H9 (cell line): ENCODE measurements around the gene L1CAM. TPM values are rescaled to one million over a fixed set of nuclear protein-coding genes. Genes with fewer than 3 reads are reported as not detected.

ENCODE experiments used
- DNase-seq: peaks from one replicate; pipeline ENCODE4 v3.0.0-alpha.2; 2017
- H2AFZ ChIP-seq: one replicate; pipeline ENCODE4 v1.6.1; 2013; ENCODE audit warnings: mild to moderate bottlenecking, low read length, control low read depth, moderate library complexity
- H2AK5ac ChIP-seq: 2 replicates; pipeline ENCODE4 v1.6.1; 2013; ENCODE audit warnings: low read length, control low read depth, mixed read lengths; ENCODE audit not compliant: insufficient read length
- H2BK120ac ChIP-seq: one replicate; pipeline ENCODE4 v1.6.1; 2013; ENCODE audit warnings: low read depth, mild to moderate bottlenecking, low read length, control low read depth, inconsistent platforms; ENCODE audit not compliant: poor library complexity, severe bottlenecking
- H2BK12ac ChIP-seq: 2 replicates; pipeline ENCODE4 v1.6.1; 2013; ENCODE audit warnings: low read length, control low read depth, mixed read lengths, low read depth; ENCODE audit not compliant: insufficient read length
- H2BK15ac ChIP-seq: 2 replicates; pipeline ENCODE4 v1.6.1; 2013; ENCODE audit warnings: low read depth, low read length, control low read depth
- H2BK20ac ChIP-seq: one replicate; pipeline ENCODE4 v1.6.1; 2013; ENCODE audit warnings: low read depth, mild to moderate bottlenecking, low read length, control low read depth, inconsistent platforms; ENCODE audit not compliant: poor library complexity, severe bottlenecking
- H2BK5ac ChIP-seq: 2 replicates; pipeline ENCODE4 v1.6.1; 2013; ENCODE audit warnings: low read length, control low read depth, mixed read lengths; ENCODE audit not compliant: insufficient read length
- H3K14ac ChIP-seq: 2 replicates; pipeline ENCODE4 v1.6.1; 2013; ENCODE audit warnings: low read length, control low read depth; ENCODE audit not compliant: insufficient read depth
- H3K18ac ChIP-seq: 2 replicates; pipeline ENCODE4 v1.6.1; 2013; ENCODE audit warnings: low read depth, mild to moderate bottlenecking, mixed read lengths, low read length, control low read depth; ENCODE audit not compliant: insufficient read length
- H3K23ac ChIP-seq: 2 replicates; pipeline ENCODE4 v1.6.1; 2013; ENCODE audit warnings: low read length, control low read depth, mixed read lengths, low read depth; ENCODE audit not compliant: insufficient read length
- H3K23me2 ChIP-seq: 2 replicates; pipeline ENCODE4 v1.6.1; 2013; ENCODE audit warnings: low read depth, mild to moderate bottlenecking, mixed read lengths, low read length, control low read depth; ENCODE audit not compliant: insufficient read length, poor library complexity, severe bottlenecking
- H3K27ac ChIP-seq: 2 replicates; pipeline ENCODE4 v1.5.1; 2013; ENCODE audit warnings: low read length, control low read depth, mixed read lengths, low read depth; ENCODE audit not compliant: insufficient read length
- H3K27me3 ChIP-seq: 2 replicates; pipeline ENCODE4 v1.6.1; 2013; ENCODE audit warnings: low read length, control low read depth, inconsistent platforms; ENCODE audit not compliant: insufficient read depth
- H3K4ac ChIP-seq: 2 replicates; pipeline ENCODE4 v1.6.1; 2013; ENCODE audit warnings: low read depth, mild to moderate bottlenecking, control low read depth, inconsistent platforms, low read length, moderate library complexity
- H3K4me1 ChIP-seq: 2 replicates; pipeline ENCODE4 v1.6.1; 2013; ENCODE audit warnings: low read length, control low read depth, inconsistent platforms; ENCODE audit not compliant: insufficient read depth
- H3K4me2 ChIP-seq: 2 replicates; pipeline ENCODE4 v1.6.1; 2013; ENCODE audit warnings: low read length, control low read depth, mixed read lengths; ENCODE audit not compliant: insufficient read length, insufficient read depth
- H3K56ac ChIP-seq: 2 replicates; pipeline ENCODE4 v1.6.1; 2013; ENCODE audit warnings: low read depth, mild to moderate bottlenecking, mixed read lengths, low read length, control low read depth; ENCODE audit not compliant: insufficient read length
- H3K79me1 ChIP-seq: 2 replicates; pipeline ENCODE4 v1.6.1; 2013; ENCODE audit warnings: low read depth, mild to moderate bottlenecking, moderate library complexity, low read length, control low read depth, inconsistent platforms; ENCODE audit not compliant: insufficient read depth, poor library complexity, severe bottlenecking
- H3K79me2 ChIP-seq: 2 replicates; pipeline ENCODE4 v1.6.1; 2013; ENCODE audit warnings: low read length, control low read depth, inconsistent platforms; ENCODE audit not compliant: insufficient read depth
- H3K9ac ChIP-seq: 2 replicates; pipeline ENCODE4 v1.6.1; 2013; ENCODE audit warnings: low read length, control low read depth, mixed read lengths; ENCODE audit not compliant: insufficient read length; ENCODE audit errors: extremely low read depth
- H3K9me3 ChIP-seq: one replicate; pipeline ENCODE4 v1.6.1; 2013; ENCODE audit warnings: low read depth, low read length, inconsistent platforms; ENCODE audit not compliant: control insufficient read depth
- H3T11ph ChIP-seq: one replicate; pipeline ENCODE4 v1.6.1; 2013; ENCODE audit warnings: mild to moderate bottlenecking, low read length, control low read depth, inconsistent platforms
- H4K20me1 ChIP-seq: one replicate; pipeline ENCODE4 v1.6.1; 2013; ENCODE audit not compliant: control insufficient read depth, insufficient read length, insufficient read depth
- H4K5ac ChIP-seq: 2 replicates; pipeline ENCODE4 v1.6.1; 2013; ENCODE audit warnings: low read depth, mild to moderate bottlenecking, mixed read lengths, low read length, control low read depth; ENCODE audit not compliant: insufficient read length
- H4K8ac ChIP-seq: replicated peaks from 2 replicates; pipeline ENCODE4 v1.6.1; 2013; ENCODE audit warnings: low read length, control low read depth, mixed read lengths, low read depth; ENCODE audit not compliant: insufficient read length
- H4K91ac ChIP-seq: 2 replicates; pipeline ENCODE4 v1.6.1; 2013; ENCODE audit warnings: low read depth, mild to moderate bottlenecking, moderate library complexity, mixed read lengths, low read length, control low read depth; ENCODE audit not compliant: insufficient read length
- H3K27ac Mint-ChIP-seq, 3 experiments: 2 replicates in 2 of 3; 3 replicates in 1 of 3; pipeline ENCODE4 v1.8.0; 2020 to 2021; ENCODE audit warnings: mixed read lengths in 3 of 3, mild to moderate bottlenecking in 1 of 3, moderate library complexity in 1 of 3
- H3K27me3 Mint-ChIP-seq: 2 replicates; pipeline ENCODE4 v1.8.0; 2021; ENCODE audit warnings: low read depth, mild to moderate bottlenecking, moderate library complexity, mixed read lengths
- H3K36me3 Mint-ChIP-seq, 3 experiments: 2 replicates in 2 of 3; 3 replicates in 1 of 3; pipeline ENCODE4 v1.8.0; 2020 to 2021; ENCODE audit warnings: low read depth in 3 of 3, mixed read lengths in 3 of 3; ENCODE audit not compliant: insufficient read depth in 1 of 3
- H3K4me1 Mint-ChIP-seq, 2 experiments: 2 replicates each; pipeline ENCODE4 v1.8.0; 2020; ENCODE audit warnings: mixed read lengths in 2 of 2
- H3K4me3 Mint-ChIP-seq, 2 experiments: 2 replicates in 1 of 2; 3 replicates in 1 of 2; pipeline ENCODE4 v1.8.0; 2020 to 2021; ENCODE audit warnings: mild to moderate bottlenecking in 2 of 2, mixed read lengths in 2 of 2, moderate library complexity in 1 of 2
- H3K9me3 Mint-ChIP-seq, 2 experiments: 2 replicates in 1 of 2; 3 replicates in 1 of 2; pipeline ENCODE4 v1.8.0; 2020; ENCODE audit warnings: mild to moderate bottlenecking in 2 of 2, mixed read lengths in 2 of 2, moderate library complexity in 1 of 2
- WGBS: extraction: QIAGEN DNeasy Blood & Tissue Kit; methylation state at CpG from one replicate; pipeline ENCODE4 v1.1.7; 2013; ENCODE audit warnings: missing lambda C conversion rate, low lambda C conversion rate, mixed read lengths; ENCODE audit not compliant: insufficient read length; ENCODE audit errors: extremely low coverage; 5-methylcytosine and 5-hydroxymethylcytosine counted together
- total RNA-seq: library from RNA; stranded (reverse); gene quantifications from 2 replicates; pipeline ENCODE4 v1.2.1, GENCODE V29; 2021
- TF ChIP-seq, protein P1 (sequence below): fragments of 200-600 bp; sonication (generic); conservative IDR thresholded peaks from 3 replicates; pipeline ENCODE4 v1.8.0; 2021; ENCODE audit warnings: antibody characterized with exemption, mild to moderate bottlenecking

The L1CAM gene
- total RNA-seq, 1 experiment from 2014 or later = 22.7 TPM

- no CpG with 5 or more reads among the region's 27 CpGs for WGBS
- no peak overlapping the region for H3K27ac ChIP-seq
These were observed 56.5 kb downstream of the L1CAM start for GRCh38 chrX:153829549-153829798.

More at GRCh38 chrX:153829549-153829798, 56.5 kb downstream of the L1CAM start:
- H2AK5ac ChIP-seq = no peak overlapping the region
- no peaks in the 10 kb centered on the region for H3K79me1 ChIP-seq
- no peak overlapping the region for H3T11ph ChIP-seq
- H2BK5ac ChIP-seq = no peak overlapping the region
- peaks cover 11 to 24% (median 13%) of the 10 kb centered on the region in 3 experiments for H3K36me3 Mint-ChIP-seq
- no peak overlapping the region for H2BK12ac ChIP-seq
- no peak overlapping the region for H3K9ac ChIP-seq
- TF ChIP-seq, protein P1, sequence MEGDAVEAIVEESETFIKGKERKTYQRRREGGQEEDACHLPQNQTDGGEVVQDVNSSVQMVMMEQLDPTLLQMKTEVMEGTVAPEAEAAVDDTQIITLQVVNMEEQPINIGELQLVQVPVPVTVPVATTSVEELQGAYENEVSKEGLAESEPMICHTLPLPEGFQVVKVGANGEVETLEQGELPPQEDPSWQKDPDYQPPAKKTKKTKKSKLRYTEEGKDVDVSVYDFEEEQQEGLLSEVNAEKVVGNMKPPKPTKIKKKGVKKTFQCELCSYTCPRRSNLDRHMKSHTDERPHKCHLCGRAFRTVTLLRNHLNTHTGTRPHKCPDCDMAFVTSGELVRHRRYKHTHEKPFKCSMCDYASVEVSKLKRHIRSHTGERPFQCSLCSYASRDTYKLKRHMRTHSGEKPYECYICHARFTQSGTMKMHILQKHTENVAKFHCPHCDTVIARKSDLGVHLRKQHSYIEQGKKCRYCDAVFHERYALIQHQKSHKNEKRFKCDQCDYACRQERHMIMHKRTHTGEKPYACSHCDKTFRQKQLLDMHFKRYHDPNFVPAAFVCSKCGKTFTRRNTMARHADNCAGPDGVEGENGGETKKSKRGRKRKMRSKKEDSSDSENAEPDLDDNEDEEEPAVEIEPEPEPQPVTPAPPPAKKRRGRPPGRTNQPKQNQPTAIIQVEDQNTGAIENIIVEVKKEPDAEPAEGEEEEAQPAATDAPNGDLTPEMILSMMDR = no peak
- peaks cover 28% of the 10 kb centered on the region; the same call in 1 of the 2 replicates for H3K79me2 ChIP-seq
- H2AFZ ChIP-seq = no peak overlapping the region
- H3K56ac ChIP-seq = no peak overlapping the region
- H4K8ac ChIP-seq = no peak overlapping the region
- no peak overlapping the region for H2BK15ac ChIP-seq
- H3K27me3 Mint-ChIP-seq = peaks cover 6% of the 10 kb centered on the region
- no peak overlapping the region for H4K91ac ChIP-seq
- peak overlapping the region in 1 of 3 experiments; percentile 82; a peak in 2 of 7 replicates for H3K27ac Mint-ChIP-seq
- no peak overlapping the region for H3K14ac ChIP-seq
- no peak for DNase-seq
- H3K4me3 Mint-ChIP-seq = peak overlapping the region; percentile 80 to 89
- no peak overlapping the region for H3K18ac ChIP-seq
- H4K20me1 ChIP-seq = no peaks in the 10 kb centered on the region
- no peak overlapping the region for H2BK120ac ChIP-seq
- H3K9me3 Mint-ChIP-seq = peaks cover 55 to 70% of the 10 kb centered on the region in 2 experiments
- H4K5ac ChIP-seq = no peak overlapping the region
- H3K4me1 ChIP-seq = peaks cover 3% of the 10 kb centered on the region; the same call in 1 of the 2 replicates
- H3K27me3 ChIP-seq = no peaks in the 10 kb centered on the region
- no peak overlapping the region for H3K23ac ChIP-seq
- H3K9me3 ChIP-seq = peaks cover 6% of the 10 kb centered on the region
- H2BK20ac ChIP-seq = no peak overlapping the region
- H3K23me2 ChIP-seq = peaks cover 5% of the 10 kb centered on the region
- no peak overlapping the region for H3K4ac ChIP-seq
- peaks cover 23 to 40% of the 10 kb centered on the region in 2 experiments for H3K4me1 Mint-ChIP-seq
- peak overlapping the region; percentile 18 for H3K4me2 ChIP-seq
